ENCODE data around the gene PNKD. TPM values are rescaled to one million over a fixed set of nuclear protein-coding genes. Genes with fewer than 3 reads are reported as not detected.
"Not testable (repeated sequence)": the region's sequence is repeated elsewhere in the genome, so short reads cannot be mapped to it uniquely, and the experiment has no call there.

PNKD gene
- total and polyA plus RNA-seq, 7 donors = 31.5 to 86.9 (median 54.5) TPM

GRCh38 chr2:218270721-218271486 lies 585 bp downstream of the PNKD start:
- intact Hi-C loops (cut with DNase I) = loop anchor here (2.0 to 5.0 kb wide), 2 partner anchors 84 to 126 kb away; no protein-coding TSS in a partner anchor
- TF ChIP-seq, protein P1, sequence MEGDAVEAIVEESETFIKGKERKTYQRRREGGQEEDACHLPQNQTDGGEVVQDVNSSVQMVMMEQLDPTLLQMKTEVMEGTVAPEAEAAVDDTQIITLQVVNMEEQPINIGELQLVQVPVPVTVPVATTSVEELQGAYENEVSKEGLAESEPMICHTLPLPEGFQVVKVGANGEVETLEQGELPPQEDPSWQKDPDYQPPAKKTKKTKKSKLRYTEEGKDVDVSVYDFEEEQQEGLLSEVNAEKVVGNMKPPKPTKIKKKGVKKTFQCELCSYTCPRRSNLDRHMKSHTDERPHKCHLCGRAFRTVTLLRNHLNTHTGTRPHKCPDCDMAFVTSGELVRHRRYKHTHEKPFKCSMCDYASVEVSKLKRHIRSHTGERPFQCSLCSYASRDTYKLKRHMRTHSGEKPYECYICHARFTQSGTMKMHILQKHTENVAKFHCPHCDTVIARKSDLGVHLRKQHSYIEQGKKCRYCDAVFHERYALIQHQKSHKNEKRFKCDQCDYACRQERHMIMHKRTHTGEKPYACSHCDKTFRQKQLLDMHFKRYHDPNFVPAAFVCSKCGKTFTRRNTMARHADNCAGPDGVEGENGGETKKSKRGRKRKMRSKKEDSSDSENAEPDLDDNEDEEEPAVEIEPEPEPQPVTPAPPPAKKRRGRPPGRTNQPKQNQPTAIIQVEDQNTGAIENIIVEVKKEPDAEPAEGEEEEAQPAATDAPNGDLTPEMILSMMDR (IDR thresholded peaks at IDR 0.05) = no peak
- H3K4me3 ChIP-seq = peak overlapping the region; percentile 88
- ATAC-seq (no peak), DNase-seq (no peak)
- H3K9me3 ChIP-seq = no peaks in the 10 kb centered on the region
- H3K36me3 ChIP-seq (ENCODE audit: insufficient read depth in 1 of 2, low read depth in 1 of 2) = peaks cover 3 to 55% of the 10 kb centered on the region in 2 donors
- peak overlapping the region; percentile 70 for H3K27ac ChIP-seq
- 3 to 5% (median 3%) methylated on average over 23 of the region's 23 CpGs for WGBS, 3 donors
- peaks cover 40% of the 10 kb centered on the region for H3K4me1 ChIP-seq
- no peaks in the 10 kb centered on the region for H3K27me3 ChIP-seq (ENCODE audit: insufficient read depth in 3 of 3, low read length in 2 of 3)

DNA sequence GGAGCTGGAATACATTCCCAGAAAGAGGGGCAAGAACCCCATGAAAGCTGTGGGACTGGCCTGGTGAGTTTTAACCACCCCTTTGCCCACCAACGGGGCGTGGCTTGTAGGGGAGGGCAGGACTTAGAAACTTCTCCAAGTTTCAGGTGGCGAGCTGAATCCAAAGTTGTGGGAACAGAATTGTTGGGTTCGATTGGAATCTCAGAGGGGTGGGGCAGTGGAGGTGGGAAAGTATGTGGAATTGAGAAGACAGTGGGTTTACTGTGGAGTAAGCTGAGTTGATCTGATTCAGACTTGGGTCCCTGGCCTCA lies 1.1 kb downstream of the PNKD start:
- DNase-seq = no peak
- H3K4me1 ChIP-seq = peaks cover 40% of the 10 kb centered on the region
- no peaks in the 10 kb centered on the region for H3K9me3 ChIP-seq
- intact Hi-C loops (cut with DNase I) = loop anchor here (2.0 to 5.0 kb wide), 2 partner anchors 84 to 125 kb away; no protein-coding TSS in a partner anchor
- peak overlapping the region; percentile 88 for H3K4me3 ChIP-seq
- 29 to 48% (median 35%) methylated on average over 4 of the region's 4 CpGs for WGBS, 3 donors
- no peaks in the 10 kb centered on the region for H3K27me3 ChIP-seq (ENCODE audit: insufficient read depth in 3 of 3, low read length in 2 of 3)
- peaks cover 2 to 55% of the 10 kb centered on the region in 2 donors for H3K36me3 ChIP-seq (ENCODE audit: insufficient read depth in 1 of 2, low read depth in 1 of 2)
- ATAC-seq = no peak
- H3K27ac ChIP-seq = peak overlapping the region; percentile 54
- TF ChIP-seq, protein P1 (IDR thresholded peaks at IDR 0.05) = no peak

GRCh38 chr2:218271865-218272530 lies 1.7 kb downstream of the PNKD start:
- intact Hi-C loops (cut with DNase I) = loop anchor here (2.0 to 5.0 kb wide), 2 partner anchors 85 to 125 kb away; no protein-coding TSS in a partner anchor
- no peaks in the 10 kb centered on the region for H3K9me3 ChIP-seq
- TF ChIP-seq, protein P1 (IDR thresholded peaks at IDR 0.05) = no peak
- WGBS, 3 donors = 22 to 39% (median 28%) methylated on average over 5 of the region's 5 CpGs
- no peaks in the 10 kb centered on the region for H3K27me3 ChIP-seq (ENCODE audit: insufficient read depth in 3 of 3, low read length in 2 of 3)
- H3K27ac ChIP-seq = peak overlapping the region; percentile 54
- peaks cover 2 to 55% of the 10 kb centered on the region in 2 donors for H3K36me3 ChIP-seq (ENCODE audit: insufficient read depth in 1 of 2, low read depth in 1 of 2)
- peak in 1 of 2 donors; percentile 57 for DNase-seq
- ATAC-seq = no peak
- H3K4me1 ChIP-seq = peaks cover 40% of the 10 kb centered on the region
- peak overlapping the region; percentile 88 for H3K4me3 ChIP-seq

- TF ChIP-seq, protein P1 (IDR thresholded peaks at IDR 0.05) = peak; percentile 85
- ATAC-seq = peak; percentile 38 to 64 (median 46)
- WGBS, 3 donors = 8 to 18% (median 12%) methylated on average over 18 of the region's 18 CpGs
- peaks cover 4 to 55% of the 10 kb centered on the region in 2 donors for H3K36me3 ChIP-seq (ENCODE audit: insufficient read depth in 1 of 2, low read depth in 1 of 2)
- no peaks in the 10 kb centered on the region for H3K9me3 ChIP-seq
- no peaks in the 10 kb centered on the region for H3K27me3 ChIP-seq (ENCODE audit: insufficient read depth in 3 of 3, low read length in 2 of 3)
- H3K27ac ChIP-seq = peak overlapping the region; percentile 54
- DNase-seq = peak; percentile 86 to 94
- peak overlapping the region; percentile 88 for H3K4me3 ChIP-seq
- peaks cover 40% of the 10 kb centered on the region for H3K4me1 ChIP-seq
- intact Hi-C loops (cut with DNase I) = loop anchor here (1.0 to 5.0 kb wide), 2 partner anchors 13 to 85 kb away; no protein-coding TSS in a partner anchor
Observed at GRCh38 chr2:218272531-218273212, 2.4 kb downstream of the PNKD start.

- H3K27me3 ChIP-seq (ENCODE audit: insufficient read depth in 3 of 3, low read length in 2 of 3); DNase-seq; H3K9me3 ChIP-seq; ATAC-seq: not testable (repeated sequence)
- intact Hi-C loops (cut with DNase I) = loop anchor here (1.0 to 5.0 kb wide), 2 partner anchors 12 to 86 kb away; no protein-coding TSS in a partner anchor
- H3K4me1 ChIP-seq = peaks cover 33% of the 10 kb centered on the region
- peak overlapping the region; percentile 88 for H3K4me3 ChIP-seq
- WGBS, 3 donors = 79 to 84% (median 84%) methylated on average over 8 of the region's 8 CpGs
- H3K27ac ChIP-seq = peak overlapping the region; percentile 54
- peaks cover 6 to 55% of the 10 kb centered on the region in 2 donors for H3K36me3 ChIP-seq (ENCODE audit: insufficient read depth in 1 of 2, low read depth in 1 of 2)
Observed at GRCh38 chr2:218273214-218273907, 3.0 kb downstream of the PNKD start.

All from psoas muscle (tissue), 8 donors.